Naive B cell (primary cell): ENCODE results near the gene TFPT. TPM values are rescaled to one million over a fixed set of nuclear protein-coding genes. Genes with fewer than 3 reads are reported as not detected.
A peak's percentile ranks its signal among the peaks of the same experiment; 100 is the strongest.

Experiments
- ATAC-seq, 2 donors: fragments of 150-1000 bp; cut with Tn5 transposase; 2 replicates each; pipeline ENCODE4 v1.10.0; 2021; ENCODE audit warnings: low read depth in 2 of 2, mild to moderate bottlenecking in 2 of 2, moderate library complexity in 2 of 2
- DNase-seq: peaks from one replicate; pipeline ENCODE4 v3.0.0; 2022
- H3K27ac Mint-ChIP-seq, 6 donors: one replicate each; pipeline ENCODE4 v1.8.0; 2020 to 2022; ENCODE audit warnings: mild to moderate bottlenecking in 6 of 6, mixed read lengths in 6 of 6, moderate library complexity in 5 of 6, inconsistent platforms in 2 of 6
- H3K27me3 Mint-ChIP-seq, 3 donors: one replicate each; pipeline ENCODE4 v1.8.0; 2021 to 2022; ENCODE audit warnings: mixed read lengths in 3 of 3, mild to moderate bottlenecking in 1 of 3
- H3K36me3 Mint-ChIP-seq, 2 donors: one replicate each; pipeline ENCODE4 v1.8.0; 2020 to 2022; ENCODE audit warnings: mixed read lengths in 2 of 2, inconsistent platforms in 1 of 2, mild to moderate bottlenecking in 1 of 2
- H3K4me1 Mint-ChIP-seq, 3 donors: one replicate each; pipeline ENCODE4 v1.8.0; 2020 to 2022; ENCODE audit warnings: mixed read lengths in 3 of 3, inconsistent platforms in 1 of 3, mild to moderate bottlenecking in 1 of 3, moderate library complexity in 1 of 3
- H3K4me3 Mint-ChIP-seq, 8 donors: one replicate each; pipeline ENCODE4 v1.8.0; 2020 to 2022; ENCODE audit warnings: mild to moderate bottlenecking in 8 of 8, mixed read lengths in 8 of 8, moderate library complexity in 8 of 8, inconsistent platforms in 2 of 8
- H3K9me3 Mint-ChIP-seq, 7 donors: one replicate each; pipeline ENCODE4 v1.8.0; 2020 to 2022; ENCODE audit warnings: mixed read lengths in 7 of 7, mild to moderate bottlenecking in 5 of 7, inconsistent platforms in 2 of 7, moderate library complexity in 1 of 7
- polyA plus RNA-seq, 6 donors: library from polyadenylated mRNA; unstranded; fragments of 300-500 nt; fragmentation: Illumina TruSeq; gene quantifications; one replicate each; pipeline ENCODE4 v1.2.3, GENCODE V29; 2021; ENCODE audit warnings: low read depth in 6 of 6

TFPT gene
- polyA plus RNA-seq, 6 donors from 2014 or later, result 7.2 to 11.6 (median 9.2) TPM

DNA sequence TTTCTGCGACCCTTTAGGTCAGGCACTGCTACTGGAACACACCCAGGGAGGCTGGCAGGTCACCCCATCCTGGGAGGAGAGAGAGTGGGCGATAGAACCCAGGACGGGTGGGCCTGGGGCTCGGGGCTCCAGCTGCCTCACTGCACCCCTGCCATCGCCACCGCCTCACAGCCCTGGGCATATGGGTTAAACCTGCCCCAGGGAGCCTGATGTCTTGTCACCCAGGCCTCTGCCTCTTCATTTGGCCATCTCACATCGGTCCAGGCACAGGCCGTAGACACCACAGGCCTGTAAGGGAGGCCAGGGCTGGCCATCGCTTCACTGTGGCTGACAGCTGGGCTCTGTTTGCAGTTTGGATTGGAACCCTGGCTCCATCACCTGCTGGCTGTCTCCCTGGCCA, 10.3 kb upstream of the TFPT start:
- ATAC-seq (no peak), DNase-seq (no peak)
- no peaks in the 10 kb centered on the region for H3K4me1 Mint-ChIP-seq
- peaks cover 0 to 24% of the 10 kb centered on the region in 2 donors for H3K36me3 Mint-ChIP-seq
- H3K27ac Mint-ChIP-seq, result no peak overlapping the region
- H3K4me3 Mint-ChIP-seq, result no peak overlapping the region
- H3K27me3 Mint-ChIP-seq, result no peaks in the 10 kb centered on the region
- H3K9me3 Mint-ChIP-seq, result no peaks in the 10 kb centered on the region

DNA sequence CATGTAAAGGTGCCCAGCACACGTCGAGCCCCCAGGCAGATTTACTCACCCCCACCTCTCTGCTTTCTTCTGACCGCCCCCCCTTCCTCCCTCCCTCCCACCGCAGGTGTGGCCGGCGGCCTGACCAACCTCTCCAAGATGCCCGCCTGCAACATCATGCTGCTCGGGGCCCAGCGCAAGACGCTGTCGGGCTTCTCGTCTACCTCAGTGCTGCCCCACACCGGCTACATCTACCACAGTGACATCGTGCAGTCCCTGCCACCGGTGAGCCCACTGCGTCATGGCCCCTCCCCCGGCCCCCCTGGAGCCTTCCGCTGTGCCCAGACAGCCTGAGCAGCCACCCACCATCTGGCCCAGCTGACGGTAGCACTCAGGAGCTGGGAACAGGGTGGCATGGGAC, 8.9 kb upstream of the TFPT start:
- no peak for ATAC-seq
- no peak overlapping the region for H3K27ac Mint-ChIP-seq
- peaks cover 0 to 24% of the 10 kb centered on the region in 2 donors for H3K36me3 Mint-ChIP-seq
- no peak overlapping the region for H3K4me3 Mint-ChIP-seq
- H3K27me3 Mint-ChIP-seq, result no peaks in the 10 kb centered on the region
- H3K9me3 Mint-ChIP-seq, result no peaks in the 10 kb centered on the region
- no peaks in the 10 kb centered on the region for H3K4me1 Mint-ChIP-seq
- DNase-seq, result no peak

DNA sequence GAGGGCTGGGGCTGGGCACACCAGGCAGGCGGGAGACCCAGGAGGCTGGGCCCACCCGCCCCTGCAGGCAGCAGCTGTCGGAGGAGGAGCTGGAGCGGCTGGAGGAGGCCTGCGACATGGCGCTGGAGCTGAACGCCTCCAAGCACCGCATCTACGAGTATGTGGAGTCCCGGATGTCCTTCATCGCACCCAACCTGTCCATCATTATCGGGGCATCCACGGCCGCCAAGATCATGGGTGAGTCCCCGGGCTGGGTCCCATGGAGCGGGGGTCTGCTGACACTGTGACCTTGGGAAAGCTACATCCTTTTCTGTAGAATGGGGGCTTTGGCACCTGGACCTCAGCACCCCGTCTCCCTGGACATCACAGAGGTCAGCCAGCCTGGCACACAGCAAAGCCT, 8.2 kb upstream of the TFPT start:
- H3K4me1 Mint-ChIP-seq, result no peaks in the 10 kb centered on the region
- H3K4me3 Mint-ChIP-seq, result no peak overlapping the region
- no peaks in the 10 kb centered on the region for H3K9me3 Mint-ChIP-seq
- no peak overlapping the region for H3K27ac Mint-ChIP-seq
- ATAC-seq, result no peak
- H3K27me3 Mint-ChIP-seq, result no peaks in the 10 kb centered on the region
- no peak for DNase-seq
- peaks cover 0 to 24% of the 10 kb centered on the region in 2 donors for H3K36me3 Mint-ChIP-seq

DNA sequence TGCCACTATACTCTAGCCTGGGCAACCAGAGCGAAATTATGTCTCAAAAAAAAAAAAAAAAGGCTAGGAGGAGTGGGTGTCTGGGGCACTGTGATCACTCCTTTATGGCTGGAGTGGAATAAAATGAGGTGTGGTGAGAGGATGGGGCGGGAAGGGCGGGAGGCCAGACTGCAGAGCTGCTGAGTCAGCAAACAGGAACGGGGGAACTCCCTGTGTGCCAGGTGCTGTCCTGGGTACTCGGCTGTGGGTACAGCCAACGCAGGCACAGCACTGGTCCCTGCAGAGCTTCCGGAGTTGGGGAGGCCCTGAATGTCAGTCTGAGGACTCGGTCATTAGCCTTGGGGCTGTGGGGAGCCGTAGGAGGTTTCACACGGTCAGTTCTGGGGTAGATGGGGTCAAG, 5.8 kb upstream of the TFPT start:
- peaks cover 15 to 20% (median 15%) of the 10 kb centered on the region in 3 donors for H3K4me1 Mint-ChIP-seq
- peak overlapping the region in 1 of 8 donors; percentile 35 for H3K4me3 Mint-ChIP-seq
- peak overlapping the region in 1 of 6 donors; percentile 30 for H3K27ac Mint-ChIP-seq
- H3K36me3 Mint-ChIP-seq, result peaks cover 0 to 15% of the 10 kb centered on the region in 2 donors
- DNase-seq (no peak), ATAC-seq (no peak)
- H3K27me3 Mint-ChIP-seq, result no peaks in the 10 kb centered on the region
- H3K9me3 Mint-ChIP-seq, result no peaks in the 10 kb centered on the region

DNA sequence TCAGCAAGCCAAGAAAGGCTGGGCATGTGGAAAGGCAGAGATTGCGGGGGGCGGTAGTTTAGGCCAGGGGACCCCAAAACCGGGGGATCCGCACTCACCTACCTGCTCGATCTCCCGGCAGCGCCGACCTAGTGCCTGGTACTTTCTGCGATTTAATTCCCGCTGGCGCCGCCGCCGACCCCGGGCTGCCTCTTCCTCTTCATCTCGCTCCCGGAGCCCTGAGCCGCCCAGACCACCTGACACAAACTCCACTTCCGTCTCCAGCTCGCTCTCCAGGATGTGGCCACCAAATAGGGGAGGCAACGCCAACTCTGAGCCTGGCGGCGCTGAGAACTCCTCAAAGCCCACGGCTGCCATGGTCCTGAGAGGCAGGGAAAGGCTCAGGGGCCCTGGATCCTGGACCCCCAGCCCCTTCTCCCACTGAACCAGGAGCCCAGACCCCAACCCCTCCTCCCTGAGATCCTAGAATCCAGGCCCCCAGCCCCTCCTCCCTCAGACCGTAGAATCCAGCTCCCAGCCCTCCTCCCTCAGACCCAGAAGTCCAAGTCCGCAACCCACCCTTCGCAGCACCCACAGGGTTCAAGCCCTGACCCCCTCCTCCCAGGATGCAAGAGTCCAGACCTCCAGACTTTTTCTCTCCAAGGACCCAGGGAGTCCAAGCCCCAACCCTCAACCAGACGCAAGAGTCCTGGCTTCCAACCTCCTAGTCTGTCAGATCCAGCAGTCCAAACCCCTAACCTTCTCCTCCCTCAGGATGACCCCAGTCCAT, 933 bp downstream of the TFPT start:
- no peaks in the 10 kb centered on the region for H3K9me3 Mint-ChIP-seq
- DNase-seq (no peak), ATAC-seq (no peak)
- peak overlapping the region in 5 of 6 donors; percentile 58 to 98 (median 90) for H3K27ac Mint-ChIP-seq
- peaks cover 43 to 53% (median 48%) of the 10 kb centered on the region in 3 donors for H3K4me1 Mint-ChIP-seq
- peaks cover 4 to 22% of the 10 kb centered on the region in 2 donors for H3K36me3 Mint-ChIP-seq
- H3K27me3 Mint-ChIP-seq, result no peaks in the 10 kb centered on the region
- peak overlapping the region; percentile 85 to 99 (median 94) for H3K4me3 Mint-ChIP-seq

DNA sequence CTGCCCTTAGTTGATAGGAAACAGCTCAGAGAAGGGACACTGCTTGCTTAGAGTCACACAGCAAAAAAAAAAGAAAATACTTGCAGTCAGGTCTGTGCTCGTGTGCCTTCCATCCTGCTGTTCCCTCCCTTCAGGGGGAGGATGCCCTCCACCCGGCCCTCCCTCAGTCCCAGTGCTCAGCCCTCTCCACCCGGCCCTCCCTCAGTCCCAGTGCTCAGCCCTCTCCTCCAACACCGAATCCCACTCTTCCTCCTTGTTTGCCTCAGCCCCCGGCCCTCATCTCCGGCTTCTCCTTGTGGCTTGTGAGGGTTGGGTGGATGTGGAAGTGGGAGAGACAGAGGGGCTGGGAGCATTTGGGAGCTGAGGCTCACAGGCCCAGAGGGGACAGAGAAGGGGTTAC, 5.8 kb downstream of the TFPT start:
- Mint-ChIP-seq H3K9me3 (no peaks in the 10 kb centered on the region), H3K4me3 (no peak overlapping the region), H3K36me3 (peaks cover 0 to 29% of the 10 kb centered on the region in 2 donors), H3K27ac (no peak overlapping the region), H3K27me3 (no peaks in the 10 kb centered on the region), H3K4me1 (peaks cover 24 to 33% (median 33%) of the 10 kb centered on the region in 3 donors)
- ATAC-seq (no peak), DNase-seq (no peak)

DNA sequence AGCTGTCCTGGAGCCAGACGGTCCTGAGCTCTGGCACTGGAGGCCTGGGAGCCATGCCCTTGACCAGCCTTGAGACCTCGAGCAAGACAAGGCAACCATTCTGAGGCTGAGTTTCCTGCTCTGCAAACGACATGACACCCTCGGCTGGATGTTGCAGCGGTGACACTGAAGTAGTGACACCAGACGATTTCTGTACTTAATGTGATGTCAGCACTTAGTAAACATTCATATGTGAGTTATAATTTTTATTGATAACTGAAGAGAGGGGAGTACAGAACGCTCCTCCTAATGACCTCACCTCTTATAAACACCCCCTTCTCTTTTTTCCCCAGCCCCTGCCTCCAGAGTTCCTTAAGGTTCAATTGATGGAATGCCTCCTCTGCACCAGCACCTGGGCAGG, 7.0 kb downstream of the TFPT start:
- peak overlapping the region in 1 of 8 donors; percentile 24 for H3K4me3 Mint-ChIP-seq
- peaks cover 14 to 30% (median 23%) of the 10 kb centered on the region in 3 donors for H3K4me1 Mint-ChIP-seq
- H3K9me3 Mint-ChIP-seq, result no peaks in the 10 kb centered on the region
- ATAC-seq, result no peak
- H3K36me3 Mint-ChIP-seq, result peaks cover 0 to 29% of the 10 kb centered on the region in 2 donors
- no peak for DNase-seq
- H3K27me3 Mint-ChIP-seq, result no peaks in the 10 kb centered on the region
- no peak overlapping the region for H3K27ac Mint-ChIP-seq

DNA sequence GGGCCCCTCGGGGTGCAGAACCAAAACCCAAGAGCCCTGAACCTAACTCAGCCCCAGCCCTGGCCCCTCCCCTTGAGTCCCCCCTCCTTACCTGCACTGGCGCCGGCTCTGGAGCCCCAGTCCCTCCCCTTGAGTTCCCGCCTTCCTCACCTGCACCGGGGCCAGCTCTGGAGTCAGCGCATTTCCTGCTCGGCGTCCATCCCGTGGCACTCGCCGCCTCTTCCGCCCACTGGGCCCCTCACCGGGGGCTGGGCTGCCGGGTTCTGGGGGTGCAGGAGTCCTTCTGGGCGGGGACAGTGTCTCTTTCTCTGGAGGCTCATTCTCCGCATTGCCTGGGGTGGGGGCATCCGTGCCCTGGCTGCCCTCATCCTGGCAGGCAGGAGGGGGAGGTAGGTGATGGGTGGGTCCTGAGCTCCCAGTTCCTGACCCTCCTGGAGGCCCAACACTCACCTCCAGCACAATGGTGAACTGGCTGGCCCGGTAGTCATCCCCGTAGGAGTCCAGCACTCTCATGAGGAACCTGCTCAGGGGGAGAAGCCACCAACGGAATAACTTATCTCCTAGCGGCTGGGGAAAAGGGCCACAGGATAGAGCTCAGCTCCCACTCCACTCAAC, 7.5 kb downstream of the TFPT start:
- Mint-ChIP-seq H3K27me3 (no peaks in the 10 kb centered on the region), H3K9me3 (no peaks in the 10 kb centered on the region), H3K4me1 (peaks cover 19 to 32% (median 26%) of the 10 kb centered on the region in 3 donors), H3K4me3 (peak overlapping the region in 1 of 8 donors; percentile 45), H3K27ac (no peak overlapping the region), H3K36me3 (peaks cover 0 to 29% of the 10 kb centered on the region in 2 donors)
- ATAC-seq (no peak), DNase-seq (no peak)

DNA sequence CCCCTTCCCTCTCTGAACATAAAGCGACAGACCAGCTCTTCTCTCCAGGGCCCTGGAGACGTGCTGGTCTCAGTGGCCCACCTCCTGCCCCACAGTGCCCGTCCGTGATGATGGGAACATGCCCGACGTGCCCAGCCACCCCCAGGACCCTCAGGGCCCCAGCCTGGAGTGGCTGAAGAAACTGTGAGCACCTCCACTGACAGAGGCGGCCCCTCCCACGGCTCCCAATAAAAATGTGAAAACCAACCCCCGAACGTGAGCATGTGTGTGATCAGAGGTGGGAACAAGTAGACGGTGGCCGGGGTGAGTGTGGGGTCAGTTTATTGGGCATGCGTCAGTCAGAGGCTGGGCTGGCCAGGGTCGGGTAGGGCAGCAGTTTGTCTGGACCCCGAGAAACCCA, 8.7 kb downstream of the TFPT start:
- Mint-ChIP-seq H3K9me3 (no peaks in the 10 kb centered on the region), H3K4me3 (peak overlapping the region in 1 of 8 donors; percentile 89), H3K27me3 (no peaks in the 10 kb centered on the region), H3K4me1 (peaks cover 26 to 41% (median 31%) of the 10 kb centered on the region in 3 donors), H3K27ac (peak overlapping the region in 1 of 6 donors; percentile 39), H3K36me3 (peaks cover 0 to 29% of the 10 kb centered on the region in 2 donors)
- no peak for ATAC-seq
- DNase-seq, result no peak

DNA sequence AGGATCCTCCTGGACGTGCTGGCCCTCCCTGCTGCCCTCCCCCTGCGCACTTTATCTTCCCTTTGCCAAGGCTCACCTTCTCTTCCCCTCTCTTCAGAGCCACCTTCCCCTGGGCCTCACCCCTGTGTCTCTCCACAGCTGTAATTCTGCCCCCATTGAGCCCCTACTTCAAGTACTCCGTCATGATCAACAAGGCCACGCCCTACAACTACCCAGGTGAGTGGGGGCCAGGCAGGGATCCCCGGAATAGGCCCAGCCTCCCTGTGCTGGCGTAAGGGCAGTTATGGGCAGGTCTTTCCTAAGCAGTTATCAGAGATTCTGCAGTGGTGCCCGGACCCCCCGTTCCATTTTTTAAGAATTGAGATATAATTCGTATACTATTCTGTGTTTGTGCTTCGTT, 9.7 kb downstream of the TFPT start:
- Mint-ChIP-seq H3K27me3 (no peaks in the 10 kb centered on the region), H3K27ac (no peak overlapping the region), H3K4me1 (peaks cover 26 to 41% (median 34%) of the 10 kb centered on the region in 3 donors), H3K9me3 (no peaks in the 10 kb centered on the region), H3K36me3 (peaks cover 0 to 26% of the 10 kb centered on the region in 2 donors), H3K4me3 (peak overlapping the region in 5 of 8 donors; percentile 1 to 89 (median 64))
- ATAC-seq, result no peak
- DNase-seq, result no peak

DNA sequence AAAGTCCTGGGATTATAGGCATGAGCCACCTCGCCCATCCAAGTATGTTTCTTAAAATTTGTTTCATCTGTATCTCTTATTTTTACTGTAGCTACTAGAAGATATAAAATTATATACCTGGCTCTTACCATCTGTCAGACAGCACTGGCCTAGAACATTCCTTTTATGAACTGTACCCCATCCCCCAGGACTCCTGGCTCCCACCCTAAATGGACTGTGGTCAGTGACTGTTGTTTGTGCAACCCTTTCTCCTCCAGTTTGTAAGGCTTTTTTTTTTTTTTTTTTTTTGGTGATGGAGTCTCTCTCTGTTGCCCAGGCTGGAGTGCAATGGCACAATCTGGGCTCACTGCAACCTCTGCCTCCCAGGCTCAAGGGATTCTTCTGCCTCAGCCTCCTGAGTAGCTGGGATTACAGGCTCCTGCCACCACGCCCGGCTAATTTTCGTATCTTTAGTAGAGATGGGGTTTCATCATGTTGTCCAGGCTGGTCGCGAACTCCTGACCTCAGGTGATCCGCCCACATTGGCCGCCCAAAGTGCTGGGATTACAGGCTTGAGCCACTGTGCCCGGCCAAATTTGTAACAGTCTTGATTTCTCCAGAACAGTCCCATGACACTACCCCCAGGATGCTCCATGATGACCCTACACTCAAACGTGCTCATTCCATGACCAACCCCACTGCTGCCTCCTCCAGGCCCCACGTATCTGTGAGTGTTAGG, 10.3 kb downstream of the TFPT start:
- Mint-ChIP-seq H3K27ac (peak overlapping the region in 1 of 6 donors; percentile 37), H3K9me3 (no peaks in the 10 kb centered on the region), H3K27me3 (no peaks in the 10 kb centered on the region), H3K4me3 (peak overlapping the region in 7 of 8 donors; percentile 4 to 98 (median 25)), H3K36me3 (peaks cover 0 to 19% of the 10 kb centered on the region in 2 donors), H3K4me1 (peaks cover 23 to 42% (median 30%) of the 10 kb centered on the region in 3 donors)
- ATAC-seq (no peak), DNase-seq (no peak)

DNA sequence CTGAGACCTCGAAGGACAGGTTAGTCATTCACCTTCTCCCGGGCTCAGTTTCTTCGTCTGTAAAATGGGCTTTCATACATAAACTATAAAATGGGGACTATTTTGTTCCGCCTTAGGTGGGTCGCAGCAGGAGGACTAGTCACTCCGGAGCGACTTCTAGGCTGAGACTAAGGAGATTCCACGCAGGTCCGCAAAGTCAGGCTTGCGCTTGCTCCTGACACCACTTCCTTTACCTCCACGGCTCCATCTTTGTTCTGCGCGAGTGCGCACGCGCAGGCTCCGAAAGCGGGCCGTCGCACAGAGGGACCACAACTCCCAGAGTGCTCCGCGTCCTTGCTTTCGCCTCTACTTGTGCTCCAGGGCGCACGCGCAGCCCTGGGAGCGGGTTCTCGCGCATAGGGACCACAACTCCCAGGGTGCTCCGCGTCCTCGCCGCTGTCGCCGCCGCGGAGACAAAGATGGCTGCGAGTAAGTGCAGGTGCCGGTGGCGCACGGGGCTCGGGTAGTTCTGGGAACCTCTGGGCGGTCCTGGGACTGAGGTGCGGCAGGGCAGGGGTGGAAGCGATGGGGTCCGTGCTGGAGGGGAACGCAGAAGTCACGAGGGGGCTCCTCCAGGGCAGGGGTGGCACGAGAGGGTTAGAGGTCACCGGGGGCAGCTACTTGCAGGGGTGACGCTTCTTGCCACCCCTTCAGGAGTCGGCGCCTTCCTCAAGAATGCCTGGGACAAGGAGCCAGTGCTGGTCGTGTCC, 12.9 kb downstream of the TFPT start, which contains the start of gene NDUFA3:
Gene NDUFA3 (plus strand): TSS at position 435 of the 749 bp plus-strand sequence. CDS start 24 bp downstream, at position 459.
- peaks cover 0 to 15% of the 10 kb centered on the region in 2 donors for H3K36me3 Mint-ChIP-seq
- H3K27ac Mint-ChIP-seq, result peak within 1 kb of the TSS; percentile 91 to 97 (median 96)
- DNase-seq (peak; percentile 96), ATAC-seq (peak; percentile 98 to 99)
- peak within 1 kb of the TSS; percentile 89 to 99 (median 98) for H3K4me3 Mint-ChIP-seq
- H3K9me3 Mint-ChIP-seq, result no peaks in the 10 kb centered on the region
- peaks cover 21 to 41% (median 25%) of the 10 kb centered on the region in 3 donors for H3K4me1 Mint-ChIP-seq
- no peaks in the 10 kb centered on the region for H3K27me3 Mint-ChIP-seq

DNA sequence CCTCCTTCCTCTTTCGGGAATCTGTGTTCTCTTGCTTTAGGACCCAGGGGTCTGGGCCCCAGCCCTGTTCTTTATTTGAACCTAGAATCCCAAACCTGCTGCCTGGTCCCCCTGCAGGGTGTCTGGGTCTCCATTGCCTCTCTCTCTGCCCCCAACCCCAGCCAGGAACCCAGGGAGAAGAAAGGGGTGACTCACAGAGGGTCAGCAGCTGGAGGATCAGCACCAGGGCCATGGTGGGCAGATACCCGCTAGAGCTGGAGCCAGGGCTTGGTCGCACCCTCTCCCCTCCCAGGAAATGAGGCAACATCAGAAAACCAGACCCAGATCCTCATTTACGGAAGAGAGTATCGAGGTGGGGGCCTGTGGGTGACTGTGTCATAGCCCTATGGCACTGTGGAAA, 14.9 kb downstream of the TFPT start, which contains the start of gene OSCAR:
Gene OSCAR (minus strand): TSS at position 243 of the 400 bp plus-strand sequence. CDS start 11 bp downstream, at position 232.
- H3K27me3 Mint-ChIP-seq, result peaks cover 5 to 14% (median 13%) of the 10 kb centered on the region in 3 donors
- no peak for DNase-seq
- H3K27ac Mint-ChIP-seq, result peak within 1 kb of the TSS in 3 of 6 donors; percentile 64 to 78 (median 71)
- peaks cover 28 to 43% (median 31%) of the 10 kb centered on the region in 3 donors for H3K4me1 Mint-ChIP-seq
- H3K4me3 Mint-ChIP-seq, result peak within 1 kb of the TSS in 7 of 8 donors; percentile 50 to 98 (median 63)
- H3K9me3 Mint-ChIP-seq, result no peaks in the 10 kb centered on the region
- peaks cover 0 to 11% of the 10 kb centered on the region in 2 donors for H3K36me3 Mint-ChIP-seq
- no peak for ATAC-seq
